Breast epithelium (tissue), 3 donors: ENCODE measurements around the gene SMG7.

Experiments used
- CTCF ChIP-seq, 3 donors: fragments of 450-650 bp; IDR thresholded peaks; one replicate each; pipeline ENCODE4 v1.5.1; 2016 to 2017; ENCODE audit warnings: antibody characterized with exemption in 3 of 3, mild to moderate bottlenecking in 3 of 3, moderate library complexity in 3 of 3
- POLR2A ChIP-seq: fragments of 450-650 bp; IDR thresholded peaks from one replicate; pipeline ENCODE4 v1.6.1; 2016; ENCODE audit warnings: antibody characterized with exemption, mild to moderate bottlenecking, moderate library complexity
- POLR2AphosphoS5 ChIP-seq, 3 donors: sonication (generic); formaldehyde crosslinking; IDR thresholded peaks; one replicate each; pipeline ENCODE4 v1.6.1; 2017; ENCODE audit warnings: antibody characterized with exemption in 3 of 3

- TF ChIP-seq POLR2AphosphoS5 (IDR thresholded peaks at IDR 0.05) (no peak), CTCF (IDR thresholded peaks at IDR 0.05) (no peak), POLR2A (no peak)
These were observed 72.4 kb downstream of the SMG7 start for GRCh38 chr1:183544598-183545297.
